Inferior parietal cortex (tissue), 1 donor: ENCODE results near the gene CYFIP1.

Experiments
- DNase-seq: peaks from one replicate; pipeline ENCODE4 v3.0.0-alpha.2; 2016; ENCODE audit errors: extremely low spot score

The CYFIP1 gene

DNA sequence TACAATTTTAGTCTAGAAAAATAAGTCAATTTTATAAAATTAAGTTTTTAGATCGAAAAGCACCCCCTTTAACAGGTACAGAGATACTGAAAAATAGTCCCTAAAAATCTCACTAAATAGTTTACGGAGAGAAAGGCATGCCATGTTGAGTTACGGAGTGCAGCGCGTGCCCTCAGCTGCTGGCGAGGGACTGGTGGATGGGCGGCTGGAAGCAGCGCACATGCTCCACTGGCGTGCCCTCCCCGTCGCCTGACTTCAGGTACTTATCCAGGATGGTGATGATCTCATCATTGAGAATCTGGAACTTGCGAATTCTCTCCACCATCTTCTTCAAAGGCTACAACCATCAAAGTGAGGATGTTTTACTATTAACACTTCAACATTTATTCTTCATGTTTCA, 110.3 kb downstream of the CYFIP1 start:
- no peak for DNase-seq

DNA sequence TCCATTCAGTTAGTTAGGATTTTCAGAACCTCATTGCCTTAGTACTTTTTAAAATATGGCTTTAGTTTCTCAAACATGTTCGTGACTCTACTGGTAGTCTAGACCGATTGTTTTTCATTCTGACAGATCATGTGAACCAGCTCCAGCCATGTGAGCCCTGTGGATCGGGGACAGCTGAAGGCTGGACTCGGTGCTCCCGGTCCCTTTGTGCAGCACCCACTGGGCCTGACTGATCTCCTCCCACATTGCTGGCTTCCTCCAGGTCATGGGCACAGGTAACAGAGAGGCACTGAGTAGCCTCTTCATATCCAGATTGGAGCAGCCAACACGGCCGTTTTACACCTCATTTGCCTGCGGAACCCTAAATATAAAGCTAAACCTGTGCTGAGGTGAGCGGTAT, 111.2 kb downstream of the CYFIP1 start:
- no peak for DNase-seq

DNA sequence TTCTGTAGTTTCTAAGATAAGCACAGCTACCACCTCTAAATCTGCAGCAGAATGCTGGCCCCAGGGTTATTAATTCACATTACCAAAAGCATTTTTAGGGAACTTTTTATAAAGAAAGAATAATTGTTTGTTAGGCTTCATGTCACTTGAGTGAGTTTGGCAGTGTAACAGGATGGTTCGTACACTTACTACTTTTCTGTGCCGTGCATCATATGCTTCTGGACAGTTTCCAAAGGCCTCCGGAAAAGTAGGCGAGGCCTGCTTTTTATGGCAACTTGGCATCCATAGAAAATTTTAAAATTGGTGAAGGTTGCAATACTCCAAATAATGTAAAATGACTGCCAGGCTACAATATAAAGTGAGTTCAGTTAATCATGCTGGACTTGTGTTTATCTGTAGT, 111.7 kb downstream of the CYFIP1 start:
- no peak for DNase-seq

DNA sequence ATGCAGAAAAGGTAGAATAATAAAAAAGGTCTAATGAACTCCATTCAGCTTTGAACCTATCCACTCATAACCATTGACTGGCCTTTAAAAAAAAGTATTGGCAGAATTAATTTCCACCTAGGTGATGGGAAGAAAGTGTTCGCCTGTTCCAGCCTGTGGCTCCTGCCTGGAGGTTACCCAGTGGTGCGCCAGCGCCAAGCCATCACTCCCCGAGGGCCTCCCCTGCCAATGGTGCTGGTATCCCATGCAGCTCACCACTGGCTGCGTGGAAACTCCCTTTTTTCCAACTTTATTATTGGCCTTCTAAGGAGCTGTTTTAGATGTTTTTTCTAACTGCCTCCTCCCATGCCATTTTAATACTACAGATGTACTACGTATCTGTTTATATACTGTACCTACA, 112.3 kb downstream of the CYFIP1 start:
- DNase-seq: no peak

DNA sequence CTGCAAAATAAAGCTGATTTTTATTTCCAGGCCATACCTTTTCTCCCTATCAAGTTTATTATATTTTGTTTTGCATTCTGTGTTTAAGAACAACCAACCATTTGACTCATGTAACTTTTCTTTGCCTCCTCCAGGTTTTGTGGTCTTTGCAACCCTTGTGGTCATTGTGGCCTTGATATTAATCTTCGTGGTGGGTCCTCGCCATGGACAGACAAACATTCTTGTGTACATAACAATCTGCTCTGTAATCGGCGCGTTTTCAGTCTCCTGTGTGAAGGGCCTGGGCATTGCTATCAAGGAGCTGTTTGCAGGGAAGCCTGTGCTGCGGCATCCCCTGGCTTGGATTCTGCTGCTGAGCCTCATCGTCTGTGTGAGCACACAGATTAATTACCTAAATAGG, 114.1 kb downstream of the CYFIP1 start:
- no peak for DNase-seq

DNA sequence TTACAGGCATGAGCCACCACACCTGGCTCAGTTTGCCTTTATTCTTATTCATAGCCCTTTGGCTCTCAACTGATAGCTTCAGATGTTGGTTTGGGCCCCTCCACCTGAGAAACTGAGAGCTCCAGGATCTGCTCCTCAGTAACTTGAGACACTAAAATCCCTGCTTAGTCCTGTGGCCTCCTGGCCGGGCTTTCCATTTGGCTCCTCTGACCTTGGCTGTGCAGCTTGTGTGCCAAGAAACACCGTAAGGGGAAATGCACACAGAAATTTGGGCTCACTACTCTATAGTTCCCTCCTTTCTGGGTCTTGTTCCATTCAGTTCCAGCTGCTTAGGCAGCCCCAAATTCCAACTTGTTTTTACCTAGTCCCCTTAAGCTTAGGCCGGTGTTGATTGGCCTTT, 116.8 kb downstream of the CYFIP1 start:
- no peak for DNase-seq

DNA sequence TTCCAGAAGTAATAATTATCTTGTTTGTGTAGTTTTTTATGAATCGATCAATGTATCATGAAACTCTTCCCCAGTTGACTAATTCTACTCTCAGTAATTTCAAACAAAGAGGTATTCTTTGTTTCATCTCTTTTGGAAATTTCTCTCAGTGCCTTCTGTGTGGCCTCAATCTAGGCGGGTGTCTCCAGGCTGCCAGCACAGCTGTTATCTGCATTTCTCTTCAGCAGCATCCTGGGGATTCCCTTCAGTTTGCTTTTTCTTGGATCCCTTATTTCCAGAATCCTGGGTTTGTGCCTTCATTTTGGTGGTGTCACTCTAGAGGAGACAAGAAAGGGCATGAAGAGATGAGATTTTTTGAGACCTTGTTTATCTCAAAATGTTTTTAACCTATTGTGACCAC, 119.0 kb downstream of the CYFIP1 start:
- DNase-seq: no peak

DNA sequence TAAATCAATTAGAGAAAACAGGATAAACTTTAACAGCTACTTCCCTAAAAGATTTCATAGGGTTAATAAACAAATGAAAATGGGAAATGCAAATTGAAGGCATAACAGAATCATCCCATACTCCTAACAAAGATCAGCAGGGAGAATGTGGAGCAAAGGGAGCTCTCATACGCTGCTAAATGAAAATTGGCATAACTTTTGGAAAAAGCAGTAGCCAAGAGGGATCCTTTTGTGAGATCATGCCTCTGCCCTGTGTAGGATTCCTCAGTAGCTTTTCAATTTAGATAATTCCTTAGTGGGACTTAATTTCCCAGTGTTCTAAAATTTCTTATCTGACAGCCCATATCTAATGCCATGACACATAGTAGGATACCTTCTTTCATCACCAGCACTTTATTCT, 123.5 kb downstream of the CYFIP1 start:
- DNase-seq: no peak

DNA sequence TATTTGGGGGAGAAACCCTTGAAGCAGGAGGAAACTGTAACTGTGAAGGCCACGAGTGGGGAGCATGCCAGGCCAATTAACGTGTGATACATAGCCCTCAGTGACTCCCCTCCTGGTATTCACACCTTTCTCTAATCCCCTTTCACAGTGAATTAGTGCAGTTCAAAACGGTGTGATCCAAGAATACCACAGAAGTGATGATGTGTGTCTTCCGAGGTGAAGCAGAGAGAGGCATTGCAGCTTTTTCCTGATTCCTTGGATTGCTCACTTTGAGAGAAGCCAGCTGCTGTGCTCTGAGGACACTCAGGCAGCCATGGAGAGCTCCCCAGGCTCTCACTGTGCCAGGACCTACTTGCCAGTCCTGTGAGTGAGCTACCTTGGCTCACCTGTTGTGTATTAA, 124.4 kb downstream of the CYFIP1 start:
- DNase-seq: no peak

DNA sequence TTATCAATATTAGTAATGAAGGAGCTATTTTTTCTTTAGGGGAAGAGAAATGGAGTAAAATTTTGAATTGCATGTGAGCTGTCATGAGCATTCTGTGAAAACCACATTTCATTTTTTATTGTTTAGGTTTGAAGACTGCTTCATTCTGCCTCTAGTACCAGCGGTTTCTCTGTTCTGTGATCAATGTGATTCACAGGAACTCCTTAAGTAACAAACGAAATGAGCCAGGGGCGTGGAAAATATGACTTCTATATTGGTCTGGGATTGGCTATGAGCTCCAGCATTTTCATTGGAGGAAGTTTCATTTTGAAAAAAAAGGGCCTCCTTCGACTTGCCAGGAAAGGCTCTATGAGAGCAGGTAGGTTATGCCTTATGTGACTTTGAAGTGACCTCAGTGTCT, 128.7 kb downstream of the CYFIP1 start:
- DNase-seq: no peak

DNA sequence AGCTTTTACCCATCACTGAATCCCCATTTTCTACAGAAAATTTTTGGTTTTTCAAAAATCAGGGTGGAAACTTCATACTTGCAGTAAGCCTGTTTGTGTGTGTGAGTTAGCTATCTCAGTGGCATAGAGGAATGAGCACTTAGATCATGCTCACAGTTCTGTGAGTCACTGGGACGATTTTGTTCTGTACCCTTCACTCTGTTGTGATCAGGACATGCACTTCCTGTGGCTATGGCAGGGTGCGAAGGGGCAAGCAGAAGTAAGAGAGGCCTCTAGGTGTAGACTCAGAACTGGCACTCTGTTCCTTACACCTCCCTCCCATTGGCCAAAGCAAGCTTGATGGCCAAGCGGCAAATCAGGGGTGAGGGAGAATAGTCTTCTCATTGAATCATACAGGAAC, 130.1 kb downstream of the CYFIP1 start:
- no peak for DNase-seq

DNA sequence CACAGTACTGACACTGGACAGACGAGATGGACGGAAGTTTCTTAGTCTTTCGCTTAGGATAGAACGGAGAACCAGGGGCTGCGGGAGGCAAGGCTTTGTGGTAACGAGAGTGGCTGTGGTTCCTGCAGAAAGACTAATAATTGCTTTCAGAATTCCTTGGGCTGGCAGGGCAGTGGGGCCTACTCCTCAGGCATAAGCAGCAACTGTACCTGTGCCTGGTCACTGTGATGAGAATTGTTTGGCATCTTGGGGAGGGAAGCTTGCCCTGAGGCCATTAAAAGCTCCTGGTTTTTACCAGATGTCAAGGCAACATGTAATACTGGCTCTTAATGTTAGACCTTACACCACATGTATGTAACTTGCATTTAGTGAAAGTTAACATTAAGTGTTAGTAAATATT, 134.1 kb downstream of the CYFIP1 start:
- DNase-seq: no peak

DNA sequence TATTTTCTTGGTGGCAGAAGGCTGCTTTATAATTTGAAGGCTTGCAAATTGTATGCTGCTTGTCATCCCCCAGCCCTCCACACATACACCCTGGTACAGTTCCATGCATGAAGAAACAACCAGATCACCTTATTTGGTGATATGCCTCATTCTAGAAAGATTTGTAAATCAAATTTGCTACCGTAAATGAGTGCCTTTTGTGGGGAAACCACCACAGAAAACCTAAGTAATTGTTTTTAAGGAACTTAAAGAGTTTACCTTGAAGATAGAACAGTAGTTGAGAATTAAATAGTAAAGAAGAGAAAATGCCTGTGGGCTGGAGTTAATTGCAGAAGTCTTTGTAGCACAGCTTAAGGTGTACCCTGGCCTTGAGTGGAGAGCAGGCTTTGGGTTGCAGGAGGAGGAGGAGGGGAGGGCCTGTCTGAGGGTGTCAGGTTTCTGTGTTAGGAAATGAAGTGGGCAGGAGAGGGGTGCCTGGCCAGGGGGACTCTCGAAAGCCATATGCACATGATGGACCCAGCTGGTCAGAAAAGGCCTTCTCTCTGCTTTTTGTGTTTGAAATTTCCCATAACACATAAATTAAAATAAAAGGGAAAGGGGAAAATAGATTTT, 134.8 kb downstream of the CYFIP1 start:
- DNase-seq: no peak

DNA sequence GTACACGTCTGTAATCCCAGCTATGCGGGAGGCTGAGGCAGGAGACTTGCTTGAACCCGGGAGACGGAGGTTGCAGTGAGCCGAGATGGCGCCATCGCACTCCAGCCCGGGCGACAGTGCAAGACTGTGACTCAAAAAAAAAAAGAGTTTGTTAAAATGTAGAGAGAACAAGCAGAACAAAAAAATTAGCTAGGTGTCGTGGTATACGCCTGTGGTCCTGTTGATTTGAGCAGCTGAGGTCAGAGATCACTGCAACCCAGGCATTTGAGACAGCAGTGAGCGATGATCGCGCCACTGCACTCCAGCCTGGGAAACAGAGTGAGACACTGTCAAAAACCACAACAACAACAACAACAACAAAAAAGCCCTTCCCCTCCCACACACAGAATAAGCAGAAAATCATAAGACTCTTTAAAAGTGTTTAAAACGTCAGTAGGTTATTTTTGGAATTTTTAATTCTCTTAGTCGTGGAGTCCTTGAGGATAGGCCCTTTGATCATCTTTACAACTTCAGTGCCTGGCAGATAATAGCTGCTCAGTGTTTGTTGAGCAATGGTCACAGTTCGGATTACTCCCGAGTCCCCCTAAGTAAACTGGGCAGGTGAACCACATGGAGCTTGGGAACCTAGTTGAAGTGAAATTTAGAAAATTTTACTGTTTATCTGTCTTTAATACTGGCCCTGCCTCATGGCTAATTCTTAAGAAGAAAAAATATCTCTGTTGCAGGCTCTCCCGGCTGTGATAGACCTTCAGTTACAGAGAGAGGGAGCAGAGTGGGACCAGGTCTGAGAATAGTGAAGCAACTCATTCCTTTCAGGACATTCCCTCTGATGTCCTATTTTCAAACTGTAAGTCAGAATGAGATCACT, 135.5 kb downstream of the CYFIP1 start:
- DNase-seq: no peak

DNA sequence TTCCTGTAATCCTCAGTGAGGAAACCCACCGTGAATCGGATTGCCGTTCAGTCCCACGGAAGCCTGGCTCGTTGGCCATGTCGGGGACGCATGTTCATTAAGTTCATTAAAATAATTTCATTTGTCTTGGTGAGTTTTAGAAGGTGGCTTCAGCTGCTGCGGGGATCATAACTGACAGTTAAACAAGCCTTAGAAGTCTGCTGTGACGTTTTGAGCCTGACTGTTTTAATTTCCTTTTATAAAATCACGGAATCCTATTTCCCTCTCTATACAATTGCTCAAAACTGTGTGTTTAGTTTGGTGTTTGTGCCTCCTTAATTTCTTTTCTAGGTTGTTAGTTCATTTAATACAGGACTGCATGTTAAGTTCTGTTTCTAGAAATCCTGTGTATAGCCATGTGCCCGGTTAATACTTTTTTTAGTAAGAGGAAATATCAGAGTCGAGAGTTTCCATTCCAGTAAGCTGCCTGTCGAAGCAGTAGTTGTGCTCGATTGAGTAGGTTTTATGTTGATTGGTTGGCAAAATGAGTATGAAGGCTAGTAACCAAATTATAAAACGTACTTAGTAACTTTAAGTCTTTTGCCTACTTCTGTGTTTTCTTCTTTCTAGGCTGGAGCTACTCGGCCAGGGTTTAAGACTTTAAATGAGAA, 141.0 kb downstream of the CYFIP1 start:
- DNase-seq: no peak

DNA sequence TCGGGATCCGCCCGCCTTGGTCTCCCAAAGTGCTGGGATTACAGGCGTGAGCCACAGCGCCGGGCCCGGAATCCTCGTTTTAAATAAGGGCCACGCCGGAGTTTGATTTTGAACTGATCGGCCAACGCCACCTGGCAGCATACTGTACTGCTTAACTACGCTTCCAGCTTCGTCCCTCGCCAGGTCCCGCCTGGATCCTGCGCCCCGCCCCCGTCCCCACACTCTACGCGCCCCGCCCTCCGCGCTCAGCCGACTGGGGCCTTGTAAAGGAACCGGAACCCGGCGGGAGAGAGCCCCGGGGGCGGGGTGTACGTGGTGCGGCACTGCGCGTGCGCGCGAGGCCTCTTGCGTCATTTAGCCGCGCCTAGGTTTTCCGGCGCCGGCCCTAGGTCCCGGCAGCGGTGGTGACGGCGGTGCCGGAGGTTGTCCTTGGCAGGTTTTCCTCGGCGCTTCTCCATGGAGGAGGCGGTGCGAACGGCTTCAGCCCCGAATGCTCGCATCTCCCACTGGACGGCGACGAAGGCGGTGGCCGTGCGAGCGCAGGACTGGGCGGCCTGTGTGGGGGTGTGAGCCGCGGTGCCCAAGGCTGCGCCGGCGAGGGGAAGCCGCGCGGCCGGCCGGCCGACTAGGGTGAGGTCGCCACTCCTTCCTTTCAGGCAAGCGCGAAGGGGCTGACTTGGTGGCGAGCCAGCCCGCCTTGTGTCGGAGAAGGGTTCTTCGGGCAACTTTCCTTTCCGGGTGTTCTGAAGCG, 141.7 kb downstream of the CYFIP1 start, which contains the start of gene NIPA2:
TSS of gene NIPA2 (plus strand) at position 375 of the 751 bp plus-strand sequence. CDS start 13,066 bp downstream, outside the sequence.
- peak; percentile 97 for DNase-seq

DNA sequence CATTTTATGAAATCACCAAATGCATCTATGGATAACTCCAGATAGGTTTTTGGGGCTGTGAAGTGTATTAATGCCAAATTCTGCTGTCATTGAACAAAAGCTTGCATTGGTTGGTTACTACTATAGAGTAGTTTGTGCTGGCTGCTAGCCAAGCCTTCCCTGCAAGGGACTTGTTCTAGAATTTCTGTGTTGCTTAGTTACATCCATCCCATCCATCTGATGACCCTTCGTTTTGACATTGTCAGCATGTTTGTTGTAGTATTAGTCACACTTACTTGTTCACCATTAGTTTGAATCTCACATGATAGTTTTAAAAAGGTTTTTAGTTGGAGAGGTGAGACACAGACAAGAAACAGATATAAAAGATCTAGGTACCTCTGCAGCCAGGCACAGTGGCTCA, 148.7 kb downstream of the CYFIP1 start:
- no peak for DNase-seq

DNA sequence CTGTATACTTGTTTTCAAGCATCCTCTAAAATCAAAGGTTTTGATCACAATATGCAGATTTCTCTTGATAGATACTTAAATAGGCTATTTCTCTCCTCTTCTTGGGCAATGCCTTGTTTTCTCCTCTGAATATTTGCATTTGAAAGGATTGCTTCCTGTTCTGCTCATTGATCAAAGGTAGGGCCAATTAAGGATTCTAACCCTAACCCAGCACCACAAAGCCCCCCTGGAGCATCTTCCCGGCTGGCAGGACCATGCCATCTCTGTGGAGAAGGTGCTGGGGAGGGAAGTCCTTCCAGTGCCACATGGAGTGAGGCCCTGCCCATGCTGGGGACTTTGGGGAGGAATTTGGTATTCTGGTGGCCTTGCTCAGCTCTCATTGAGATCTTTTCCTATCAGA, 153.0 kb downstream of the CYFIP1 start:
- no peak for DNase-seq

DNA sequence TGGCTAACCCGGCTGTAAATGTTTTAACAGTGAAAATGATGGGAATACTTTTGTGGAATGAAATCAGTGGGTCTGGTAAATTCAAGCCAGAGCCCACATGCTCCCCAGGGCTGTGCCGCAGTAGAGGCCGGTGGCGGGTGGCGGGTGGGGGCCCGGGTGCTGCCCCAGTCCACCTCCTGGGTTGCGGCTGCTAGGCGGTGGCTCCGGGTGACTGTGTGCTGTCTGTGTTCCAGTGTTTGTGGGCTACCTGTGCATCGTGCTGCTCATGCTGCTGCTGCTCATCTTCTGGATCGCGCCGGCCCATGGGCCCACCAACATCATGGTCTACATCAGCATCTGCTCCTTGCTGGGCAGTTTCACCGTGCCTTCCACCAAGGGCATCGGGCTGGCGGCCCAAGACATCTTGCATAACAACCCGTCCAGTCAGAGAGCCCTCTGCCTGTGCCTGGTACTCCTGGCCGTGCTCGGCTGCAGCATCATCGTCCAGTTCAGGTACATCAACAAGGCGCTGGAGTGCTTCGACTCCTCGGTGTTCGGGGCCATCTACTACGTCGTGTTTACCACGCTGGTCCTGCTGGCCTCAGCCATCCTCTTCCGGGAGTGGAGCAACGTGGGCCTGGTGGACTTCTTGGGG, 156.6 kb downstream of the CYFIP1 start:
- DNase-seq: no peak

DNA sequence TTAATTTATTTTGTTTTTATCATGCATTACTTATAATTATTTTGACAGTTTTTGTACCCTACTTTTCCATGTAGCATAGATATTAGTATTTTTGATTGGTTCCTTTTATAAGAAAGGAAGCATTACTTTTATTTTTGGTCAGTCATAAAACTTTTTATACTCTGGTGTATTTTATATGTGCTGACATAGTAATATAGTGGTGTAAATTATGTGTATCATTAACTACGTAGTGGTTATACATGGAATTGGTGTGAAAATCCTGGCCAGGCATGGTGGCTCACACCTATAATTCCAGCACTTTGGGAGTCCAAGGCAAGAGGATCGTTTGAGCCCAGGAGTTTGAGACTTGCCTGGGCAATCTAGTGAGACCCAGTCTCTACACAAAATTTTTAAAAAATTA, 160.5 kb downstream of the CYFIP1 start:
- DNase-seq: no peak
